ENCODE data around the gene CTPS2. TPM values are rescaled to one million over a fixed set of nuclear protein-coding genes. Genes with fewer than 3 reads are reported as not detected.
A peak's percentile ranks its signal among the peaks of the same experiment; 100 is the strongest.

The CTPS2 gene
- total and polyA plus RNA-seq, 10 of the 15 experiments (the other 5 are each of a cell fraction or from before 2014, with no cell fraction given): 5.9 to 17.8 (median 14.2) TPM

GRCh38 chrX:16719334-16720084, 7.0 kb upstream of the CTPS2 start, which contains the start of gene SYAP1 (continued):
- peak; percentile 79; the same call in 1 of the 2 replicates for TF ChIP-seq ELK1 (IDR thresholded peaks at IDR 0.05; ENCODE audit: low read depth, low read length)
- TF ChIP-seq SREBF2 (IDR thresholded peaks at IDR 0.05; ENCODE audit: low read length): no peak
- TF ChIP-seq, protein P1, sequence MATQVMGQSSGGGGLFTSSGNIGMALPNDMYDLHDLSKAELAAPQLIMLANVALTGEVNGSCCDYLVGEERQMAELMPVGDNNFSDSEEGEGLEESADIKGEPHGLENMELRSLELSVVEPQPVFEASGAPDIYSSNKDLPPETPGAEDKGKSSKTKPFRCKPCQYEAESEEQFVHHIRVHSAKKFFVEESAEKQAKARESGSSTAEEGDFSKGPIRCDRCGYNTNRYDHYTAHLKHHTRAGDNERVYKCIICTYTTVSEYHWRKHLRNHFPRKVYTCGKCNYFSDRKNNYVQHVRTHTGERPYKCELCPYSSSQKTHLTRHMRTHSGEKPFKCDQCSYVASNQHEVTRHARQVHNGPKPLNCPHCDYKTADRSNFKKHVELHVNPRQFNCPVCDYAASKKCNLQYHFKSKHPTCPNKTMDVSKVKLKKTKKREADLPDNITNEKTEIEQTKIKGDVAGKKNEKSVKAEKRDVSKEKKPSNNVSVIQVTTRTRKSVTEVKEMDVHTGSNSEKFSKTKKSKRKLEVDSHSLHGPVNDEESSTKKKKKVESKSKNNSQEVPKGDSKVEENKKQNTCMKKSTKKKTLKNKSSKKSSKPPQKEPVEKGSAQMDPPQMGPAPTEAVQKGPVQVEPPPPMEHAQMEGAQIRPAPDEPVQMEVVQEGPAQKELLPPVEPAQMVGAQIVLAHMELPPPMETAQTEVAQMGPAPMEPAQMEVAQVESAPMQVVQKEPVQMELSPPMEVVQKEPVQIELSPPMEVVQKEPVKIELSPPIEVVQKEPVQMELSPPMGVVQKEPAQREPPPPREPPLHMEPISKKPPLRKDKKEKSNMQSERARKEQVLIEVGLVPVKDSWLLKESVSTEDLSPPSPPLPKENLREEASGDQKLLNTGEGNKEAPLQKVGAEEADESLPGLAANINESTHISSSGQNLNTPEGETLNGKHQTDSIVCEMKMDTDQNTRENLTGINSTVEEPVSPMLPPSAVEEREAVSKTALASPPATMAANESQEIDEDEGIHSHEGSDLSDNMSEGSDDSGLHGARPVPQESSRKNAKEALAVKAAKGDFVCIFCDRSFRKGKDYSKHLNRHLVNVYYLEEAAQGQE (IDR thresholded peaks at IDR 0.05; ENCODE audit: low read depth, low read length): no peak; the same call in 1 of the 2 replicates
- TF ChIP-seq BACH1 (IDR thresholded peaks at IDR 0.05; ENCODE audit: borderline replicate concordance): peak; percentile 89
- TF ChIP-seq POU2F2 (IDR thresholded peaks at IDR 0.05; ENCODE audit: borderline replicate concordance, low read depth, low read length): peak; percentile 46; the same call in 2 of the 3 replicates
- no peak for TF ChIP-seq RAD21 (IDR thresholded peaks at IDR 0.05; ENCODE audit: insufficient read depth, low read depth, low read length)
- peak; percentile 88 for TF ChIP-seq SP1 (IDR thresholded peaks at IDR 0.05; ENCODE audit: low read depth, low read length)
- no peak for TF ChIP-seq NFIC (IDR thresholded peaks at IDR 0.05; ENCODE audit: low read depth, low read length)
- TF ChIP-seq BHLHE40 (IDR thresholded peaks at IDR 0.05; ENCODE audit: borderline replicate concordance in 1 of 2, low read depth in 2 of 2, low read length in 1 of 2): peak in 1 of 2 experiments; percentile 78; a peak in 2 of 4 replicates
- no peak for TF ChIP-seq HDAC2 (IDR thresholded peaks at IDR 0.05)
- TF ChIP-seq CBX3 (IDR thresholded peaks at IDR 0.05; ENCODE audit: borderline replicate concordance, low read depth): no peak
- TF ChIP-seq ZNF207 (IDR thresholded peaks at IDR 0.05; ENCODE audit: borderline replicate concordance): no peak
- no peak for TF ChIP-seq PAX8 (IDR thresholded peaks at IDR 0.05)
- TF ChIP-seq SMAD5 (IDR thresholded peaks at IDR 0.05; ENCODE audit: low read depth): peak; percentile 79; the same call in 1 of the 2 replicates
- peak; percentile 58 for TF ChIP-seq SMAD1 (IDR thresholded peaks at IDR 0.05; ENCODE audit: low read depth, partially characterized antibody)
- TF ChIP-seq, protein P2, sequence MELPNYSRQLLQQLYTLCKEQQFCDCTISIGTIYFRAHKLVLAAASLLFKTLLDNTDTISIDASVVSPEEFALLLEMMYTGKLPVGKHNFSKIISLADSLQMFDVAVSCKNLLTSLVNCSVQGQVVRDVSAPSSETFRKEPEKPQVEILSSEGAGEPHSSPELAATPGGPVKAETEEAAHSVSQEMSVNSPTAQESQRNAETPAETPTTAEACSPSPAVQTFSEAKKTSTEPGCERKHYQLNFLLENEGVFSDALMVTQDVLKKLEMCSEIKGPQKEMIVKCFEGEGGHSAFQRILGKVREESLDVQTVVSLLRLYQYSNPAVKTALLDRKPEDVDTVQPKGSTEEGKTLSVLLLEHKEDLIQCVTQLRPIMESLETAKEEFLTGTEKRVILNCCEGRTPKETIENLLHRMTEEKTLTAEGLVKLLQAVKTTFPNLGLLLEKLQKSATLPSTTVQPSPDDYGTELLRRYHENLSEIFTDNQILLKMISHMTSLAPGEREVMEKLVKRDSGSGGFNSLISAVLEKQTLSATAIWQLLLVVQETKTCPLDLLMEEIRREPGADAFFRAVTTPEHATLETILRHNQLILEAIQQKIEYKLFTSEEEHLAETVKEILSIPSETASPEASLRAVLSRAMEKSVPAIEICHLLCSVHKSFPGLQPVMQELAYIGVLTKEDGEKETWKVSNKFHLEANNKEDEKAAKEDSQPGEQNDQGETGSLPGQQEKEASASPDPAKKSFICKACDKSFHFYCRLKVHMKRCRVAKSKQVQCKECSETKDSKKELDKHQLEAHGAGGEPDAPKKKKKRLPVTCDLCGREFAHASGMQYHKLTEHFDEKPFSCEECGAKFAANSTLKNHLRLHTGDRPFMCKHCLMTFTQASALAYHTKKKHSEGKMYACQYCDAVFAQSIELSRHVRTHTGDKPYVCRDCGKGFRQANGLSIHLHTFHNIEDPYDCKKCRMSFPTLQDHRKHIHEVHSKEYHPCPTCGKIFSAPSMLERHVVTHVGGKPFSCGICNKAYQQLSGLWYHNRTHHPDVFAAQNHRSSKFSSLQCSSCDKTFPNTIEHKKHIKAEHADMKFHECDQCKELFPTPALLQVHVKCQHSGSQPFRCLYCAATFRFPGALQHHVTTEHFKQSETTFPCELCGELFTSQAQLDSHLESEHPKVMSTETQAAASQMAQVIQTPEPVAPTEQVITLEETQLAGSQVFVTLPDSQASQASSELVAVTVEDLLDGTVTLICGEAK (IDR thresholded peaks at IDR 0.05; ENCODE audit: borderline replicate concordance): peak; percentile 86
- TF ChIP-seq IKZF1 (conservative IDR thresholded peaks at IDR 0.05): peak; percentile 97
- TF ChIP-seq, protein P3, sequence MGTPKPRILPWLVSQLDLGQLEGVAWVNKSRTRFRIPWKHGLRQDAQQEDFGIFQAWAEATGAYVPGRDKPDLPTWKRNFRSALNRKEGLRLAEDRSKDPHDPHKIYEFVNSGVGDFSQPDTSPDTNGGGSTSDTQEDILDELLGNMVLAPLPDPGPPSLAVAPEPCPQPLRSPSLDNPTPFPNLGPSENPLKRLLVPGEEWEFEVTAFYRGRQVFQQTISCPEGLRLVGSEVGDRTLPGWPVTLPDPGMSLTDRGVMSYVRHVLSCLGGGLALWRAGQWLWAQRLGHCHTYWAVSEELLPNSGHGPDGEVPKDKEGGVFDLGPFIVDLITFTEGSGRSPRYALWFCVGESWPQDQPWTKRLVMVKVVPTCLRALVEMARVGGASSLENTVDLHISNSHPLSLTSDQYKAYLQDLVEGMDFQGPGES (IDR thresholded peaks at IDR 0.05): no peak
- peak; percentile 77; the same call in 1 of the 2 replicates for TF ChIP-seq TAF1 (IDR thresholded peaks at IDR 0.05; ENCODE audit: borderline replicate concordance, low read depth, low read length)
- no peak for TF ChIP-seq CHD1 (IDR thresholded peaks at IDR 0.05; ENCODE audit: low read depth, low read length)
- TF ChIP-seq SIN3A (IDR thresholded peaks at IDR 0.05; ENCODE audit: low read depth, low read length): 0 out of 2 replicates have a peak, but pooled peaks have one; percentile 57
